AG09319 (cell line): ENCODE measurements around the gene BTF3L4.
"Not testable (repeated sequence)": the region's sequence is repeated elsewhere in the genome, so short reads cannot be mapped to it uniquely, and the experiment has no call there.

Experiments used
- DNase-seq: peaks from one replicate; pipeline ENCODE4 v3.0.0-alpha.2; 2010; ENCODE audit warnings: low read depth; ENCODE audit errors: extremely low read depth
- CTCF ChIP-seq: IDR thresholded peaks from 2 replicates; pipeline ENCODE4 v1.5.1; 2011; ENCODE audit warnings: low read depth, mild to moderate bottlenecking, inconsistent platforms, low read length, moderate library complexity

Gene BTF3L4

DNA sequence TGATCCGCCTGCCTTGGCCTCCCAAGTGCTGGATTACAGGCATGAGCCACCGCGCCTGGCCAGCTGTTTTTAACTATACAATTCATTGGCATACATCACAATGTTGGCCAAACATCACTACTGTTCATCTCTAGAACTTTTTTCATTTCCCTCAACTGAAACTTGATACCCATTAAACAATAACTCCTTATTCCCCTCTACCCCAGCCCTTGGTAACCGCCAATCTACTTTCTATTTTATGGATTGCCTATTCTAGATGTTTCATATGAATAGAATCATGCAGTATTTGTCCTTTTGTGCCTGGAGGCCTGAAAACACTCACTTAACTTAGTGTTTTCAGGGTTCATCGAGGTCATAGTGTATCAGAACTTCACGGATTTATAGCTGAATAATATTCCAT lies 16.2 kb downstream of the BTF3L4 start:
- DNase-seq, result no peak
- no peak for TF ChIP-seq CTCF

- DNase-seq, result not testable (repeated sequence)
Measured at GRCh38 chr1:52077277-52077676, 21.2 kb downstream of the BTF3L4 start.

- no peak for TF ChIP-seq CTCF
- no peak for DNase-seq
Measured at GRCh38 chr1:52080014-52080415, 23.9 kb downstream of the BTF3L4 start.

DNA sequence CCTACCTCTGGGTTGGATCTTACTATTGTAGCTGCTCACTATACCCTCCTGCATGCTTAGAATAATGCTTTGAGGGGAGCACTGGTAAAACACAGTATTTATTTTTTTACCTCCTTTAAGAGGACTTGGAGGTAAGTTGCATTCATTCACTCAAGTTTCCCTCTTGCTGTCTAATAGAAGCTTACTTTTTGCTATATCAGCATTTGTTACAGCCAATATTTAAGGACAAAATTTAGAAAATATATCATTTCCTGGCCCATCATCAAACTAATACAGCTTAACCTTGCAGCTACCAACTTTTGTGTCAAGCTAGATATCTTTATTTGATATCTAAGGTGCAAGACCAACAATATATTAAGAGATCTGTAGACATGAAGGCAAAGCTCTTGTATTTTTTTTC lies 31.8 kb downstream of the BTF3L4 start:
- not testable (repeated sequence) for DNase-seq

GRCh38 chr1:52094300-52094699 lies 38.2 kb downstream of the BTF3L4 start:
- not testable (repeated sequence) for DNase-seq

DNA sequence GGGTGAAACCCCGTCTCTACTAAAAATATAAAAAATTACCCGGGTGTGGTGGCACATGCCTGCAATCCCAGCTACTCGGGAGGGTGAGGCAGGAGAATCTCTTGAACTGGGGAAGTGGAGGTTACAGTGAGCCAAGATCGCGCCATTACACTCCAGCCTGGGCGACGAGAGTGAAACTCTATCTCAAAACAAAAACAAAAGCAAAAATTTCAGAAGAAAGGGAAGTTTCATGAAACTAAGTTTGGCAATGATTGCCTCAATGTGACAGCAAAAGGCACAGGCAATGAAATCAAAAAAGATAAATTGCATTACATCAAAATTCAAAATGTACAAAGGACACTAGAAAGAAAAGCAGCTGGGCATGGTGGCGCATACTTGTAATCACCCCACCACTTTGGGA lies 40.1 kb downstream of the BTF3L4 start:
- DNase-seq, result no peak
- no peak for TF ChIP-seq CTCF

DNA sequence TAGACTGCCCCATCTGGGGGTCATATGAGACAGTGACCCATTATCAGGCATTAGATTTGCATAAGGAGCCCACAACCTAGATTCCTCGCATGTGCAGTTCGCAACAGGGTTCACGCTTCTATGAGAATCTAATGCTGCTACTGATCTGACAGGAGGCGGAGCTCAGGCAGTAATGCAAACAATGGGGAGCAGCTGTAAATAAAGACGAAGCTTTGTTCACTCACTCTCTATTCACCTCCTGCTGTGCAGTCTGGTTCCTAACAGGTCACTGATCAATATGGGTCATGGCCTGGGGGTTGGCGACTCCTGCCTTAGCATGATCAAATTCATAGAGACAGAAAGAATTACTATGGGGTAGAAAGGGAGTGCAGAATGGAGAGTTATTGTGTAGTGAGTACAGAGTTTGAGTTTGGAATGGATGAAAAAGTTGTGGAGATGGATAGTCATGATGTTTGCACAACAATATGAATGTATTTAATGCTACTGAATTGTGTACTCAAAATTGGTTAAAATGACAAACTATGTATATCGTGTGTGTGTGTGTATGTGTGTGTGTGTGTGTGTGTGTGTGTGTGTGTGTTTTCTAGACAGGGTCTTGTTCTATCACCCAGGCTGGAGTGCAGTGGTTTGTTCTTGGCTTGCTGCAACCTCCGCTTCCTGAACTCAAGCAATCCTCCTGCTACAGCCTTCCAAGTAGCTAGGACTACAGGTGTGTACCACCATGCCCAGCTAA lies 42.2 kb downstream of the BTF3L4 start:
- no peak for DNase-seq
- no peak for TF ChIP-seq CTCF

GRCh38 chr1:52102336-52103013 lies 46.4 kb downstream of the BTF3L4 start:
- no peak for DNase-seq
- no peak for TF ChIP-seq CTCF

- no peak for DNase-seq
- TF ChIP-seq CTCF, result no peak
Measured at GRCh38 chr1:52111492-52111891, 55.4 kb downstream of the BTF3L4 start.
